NCI-H2196 treated with DMSO at 0.1 percent for 48 hours (cell line): Measurements from ENCODE around the gene FLRT2.

ENCODE experiments used
- DNase-seq: peaks from one replicate; lab custom pipeline; 2025; ENCODE audit not compliant: unreplicated experiment; lab: John Stamatoyannopoulos, UW

The FLRT2 gene

GRCh38 chr14:85594217-85594616 is 64.3 kb downstream of the FLRT2 start:
- DNase-seq: no peak

- DNase-seq: no peak
Measured at GRCh38 chr14:85595981-85596380, 66.0 kb downstream of the FLRT2 start.

GRCh38 chr14:85596562-85596961 is 66.6 kb downstream of the FLRT2 start:
- DNase-seq: no peak

GRCh38 chr14:85597701-85598100 is 67.8 kb downstream of the FLRT2 start:
- DNase-seq: no peak

GRCh38 chr14:85599939-85600338 is 70.0 kb downstream of the FLRT2 start:
- no peak for DNase-seq

GRCh38 chr14:85601246-85601645 is 71.3 kb downstream of the FLRT2 start:
- no peak for DNase-seq

GRCh38 chr14:85601690-85602089 is 71.7 kb downstream of the FLRT2 start:
- no peak for DNase-seq

- no peak for DNase-seq
Measured at GRCh38 chr14:85602345-85602744, 72.4 kb downstream of the FLRT2 start.

GRCh38 chr14:85604021-85604420 is 74.1 kb downstream of the FLRT2 start:
- DNase-seq: no peak

GRCh38 chr14:85604714-85605113 is 74.8 kb downstream of the FLRT2 start:
- no peak for DNase-seq

GRCh38 chr14:85607651-85608081 is 77.7 kb downstream of the FLRT2 start:
- DNase-seq: no peak

GRCh38 chr14:85613496-85613895 is 83.6 kb downstream of the FLRT2 start:
- no peak for DNase-seq

GRCh38 chr14:85616386-85616885 is 86.5 kb downstream of the FLRT2 start:
- DNase-seq: no peak

GRCh38 chr14:85616886-85617285 is 86.9 kb downstream of the FLRT2 start:
- no peak for DNase-seq

- no peak for DNase-seq
Measured at GRCh38 chr14:85617791-85618190, 87.8 kb downstream of the FLRT2 start.

GRCh38 chr14:85618390-85618789 is 88.4 kb downstream of the FLRT2 start:
- no peak for DNase-seq

GRCh38 chr14:85618978-85619377 is 89.0 kb downstream of the FLRT2 start:
- no peak for DNase-seq

- no peak for DNase-seq
Measured at GRCh38 chr14:85619851-85620250, 89.9 kb downstream of the FLRT2 start.

- no peak for DNase-seq
Measured at GRCh38 chr14:85620947-85621346, 91.0 kb downstream of the FLRT2 start.

- no peak for DNase-seq
Measured at GRCh38 chr14:85622106-85622505, 92.2 kb downstream of the FLRT2 start.

GRCh38 chr14:85622986-85623685 is 93.2 kb downstream of the FLRT2 start:
- no peak for DNase-seq

- DNase-seq: no peak
Measured at GRCh38 chr14:85625925-85626585, 96.1 kb downstream of the FLRT2 start.

GRCh38 chr14:85634205-85634604 is 104.3 kb downstream of the FLRT2 start:
- no peak for DNase-seq
